HCT116 (cell line): ENCODE results near the gene IFITM10. TPM values are rescaled to one million over a fixed set of nuclear protein-coding genes. Genes with fewer than 3 reads are reported as not detected.

ENCODE experiments used
- ATAC-seq: fragments of 200-7000 bp; cut with Tn5 transposase; 2 replicates; pipeline ENCODE4 v1.9.1; 2020; ENCODE audit warnings: mild to moderate bottlenecking, moderate library complexity
- BruUV-seq: library from RNA; stranded (reverse); fragments of 400-500 nt; replicated peaks from 2 replicates; lab custom pipeline; 2021; lab: Mats Ljungman, UMichigan
- CTCF ChIA-PET: fragments of 300-600 bp; sonication (Branson Sonifier 250); formaldehyde crosslinking; loops from one replicate; lab custom pipeline; 2021; ENCODE audit warnings: antibody characterized with exemption; lab: Charles Lee
- POLR2A ChIA-PET: fragments of 300-600, 350-600 bp; sonication (Branson Sonifier 250); formaldehyde crosslinking; loops from one replicate; lab custom pipeline; 2021; ENCODE audit warnings: antibody characterized with exemption; lab: Charles Lee
- RAD21 ChIA-PET, 2 experiments: fragments of 300-600 bp; sonication (Branson Sonifier 250); formaldehyde crosslinking; loops; one replicate each; lab custom pipeline; 2023; ENCODE audit warnings: low total read pairs in 2 of 2; ENCODE audit not compliant: uncharacterized antibody in 2 of 2, unreplicated experiment in 2 of 2, low non-redundant PET in 1 of 2; lab: Charles Lee
- DNase-seq: peaks from one replicate; pipeline ENCODE4 v3.0.0-alpha.2; 2010; ENCODE audit warnings: low read depth, low spot score
- H2AFZ ChIP-seq: fragments of 200-600 bp; shearing (Covaris generic), sonication (generic); 2 replicates; pipeline ENCODE4 v1.6.1; 2017; ENCODE audit warnings: low read depth, mixed run types, mixed read lengths, antibody characterized with exemption, low read length; ENCODE audit not compliant: poor library complexity, severe bottlenecking
- H3K27ac ChIP-seq: 2 replicates; pipeline ENCODE4 v1.5.1; 2012; ENCODE audit warnings: low read depth, low read length
- H3K27me3 ChIP-seq: fragments of 200-600 bp; sonication (generic); 2 replicates; pipeline ENCODE4 v1.6.1; 2016; ENCODE audit warnings: mixed run types, low read length, mixed read lengths; ENCODE audit not compliant: insufficient read depth
- H3K36me3 ChIP-seq, 2 experiments: fragments of 200-500 bp in 1 of 2; fragments of 200-600 bp in 1 of 2; sonication (Bioruptor generic) in 1 of 2; sonication (generic) in 1 of 2; 2 replicates each; pipeline versions ENCODE4 v1.5.1 to v1.6.1; 2014 to 2016; ENCODE audit warnings: low read length in 2 of 2, inconsistent platforms in 1 of 2, mixed read lengths in 1 of 2, mixed run types in 1 of 2; ENCODE audit not compliant: insufficient read depth in 2 of 2, control insufficient read depth in 1 of 2
- H3K4me1 ChIP-seq, 2 experiments: fragments of 200-600 bp in 1 of 2; sonication (generic) in 1 of 2; 2 replicates each; pipeline versions ENCODE4 v1.5.1 to v1.6.1; 2012 to 2017; ENCODE audit warnings: low read length in 2 of 2, inconsistent platforms in 1 of 2, mild to moderate bottlenecking in 1 of 2, mixed read lengths in 1 of 2, mixed run types in 1 of 2, moderate library complexity in 1 of 2; ENCODE audit not compliant: insufficient read depth in 2 of 2, control insufficient read depth in 1 of 2
- H3K4me2 ChIP-seq: fragments of 200-600 bp; sonication (generic); 2 replicates; pipeline ENCODE4 v1.6.1; 2017; ENCODE audit warnings: mixed run types, low read length, mixed read lengths
- H3K4me3 ChIP-seq, 2 experiments: fragments of 200-600 bp in 1 of 2; sonication (generic) in 1 of 2; replicated peaks in 1 of 2; 2 replicates each; pipeline ENCODE4 v1.5.1; 2011 to 2016; ENCODE audit warnings: low read length in 2 of 2, control low read depth in 1 of 2, low read depth in 1 of 2, mild to moderate bottlenecking in 1 of 2, mixed read lengths in 1 of 2, mixed run types in 1 of 2
- H3K79me2 ChIP-seq: fragments of 200-600 bp; sonication (generic); 2 replicates; pipeline ENCODE4 v1.6.1; 2017; ENCODE audit warnings: mild to moderate bottlenecking, mixed run types, low read length, moderate library complexity, mixed read lengths; ENCODE audit not compliant: insufficient read depth
- H3K9ac ChIP-seq: fragments of 200-600 bp; sonication (generic); 2 replicates; pipeline ENCODE4 v1.6.1; 2016; ENCODE audit warnings: low read length, mixed read lengths
- H3K9me2 ChIP-seq: fragments of 200-600 bp; sonication (generic), shearing (Covaris generic); 2 replicates; pipeline ENCODE4 v1.6.1; 2017; ENCODE audit warnings: mixed run types, mild to moderate bottlenecking, moderate library complexity; ENCODE audit not compliant: insufficient read depth
- H3K9me3 ChIP-seq, 2 experiments: fragments of 200-500 bp in 1 of 2; fragments of 200-600 bp in 1 of 2; sonication (Bioruptor generic) in 1 of 2; sonication (generic) in 1 of 2; 2 replicates each; pipeline ENCODE4 v1.6.1; 2014 to 2017; ENCODE audit warnings: low read length in 2 of 2, mixed read lengths in 2 of 2, inconsistent platforms in 1 of 2, low read depth in 1 of 2, mild to moderate bottlenecking in 1 of 2, mixed run types in 1 of 2, moderate library complexity in 1 of 2; ENCODE audit not compliant: control insufficient read depth in 1 of 2, insufficient read depth in 1 of 2
- H4K20me1 ChIP-seq: fragments of 200-600 bp; sonication (generic), shearing (Covaris generic); 2 replicates; pipeline ENCODE4 v1.6.1; 2017; ENCODE audit warnings: mixed run types, mild to moderate bottlenecking, moderate library complexity; ENCODE audit not compliant: insufficient read depth
- CBX3 ChIP-seq: IDR thresholded peaks from 2 replicates; pipeline ENCODE4 v1.6.1; 2012; ENCODE audit warnings: low read depth
- EZH2 ChIP-seq: fragments of 200-600 bp; sonication (generic); IDR thresholded peaks from 2 replicates; pipeline ENCODE4 v1.6.1; 2017; ENCODE audit warnings: antibody characterized with exemption, mixed run types
- EZH2phosphoT487 ChIP-seq: fragments of 200-600 bp; IDR thresholded peaks from 2 replicates; pipeline ENCODE4 v1.6.1; 2018; ENCODE audit warnings: antibody characterized with exemption, borderline replicate concordance
- JUND ChIP-seq: IDR thresholded peaks from 2 replicates; pipeline ENCODE4 v1.6.1; 2012
- POLR2AphosphoS5 ChIP-seq: IDR thresholded peaks from 2 replicates; pipeline ENCODE4 v1.6.1; 2011; ENCODE audit warnings: mild to moderate bottlenecking, low read depth, low read length, moderate library complexity
- intact Hi-C: fragments of 100-400 bp; cut with micrococcal nuclease; formaldehyde crosslinking; loops from 2 replicates; pipeline ENCODE4 v1.10.0; 2022
- total RNA-seq: library from RNA; stranded (reverse); gene quantifications from one replicate; pipeline ENCODE4 v1.2.1, GENCODE V29; 2021; ENCODE audit not compliant: unreplicated experiment
- TF ChIP-seq, protein P1 (sequence below): IDR thresholded peaks from 2 replicates; pipeline ENCODE4 v1.6.1; 2012
- TF ChIP-seq, protein P2 (sequence below), 3 experiments: fragments of 200-600 bp in 1 of 3; sonication (generic) in 1 of 3; IDR thresholded peaks in 2 of 3; conservative IDR thresholded peaks in 1 of 3; 2 replicates each; pipeline ENCODE4 v1.5.1; 2012 to 2017; ENCODE audit warnings: low read depth in 2 of 3, low read length in 2 of 3, antibody characterized with exemption in 1 of 3, borderline replicate concordance in 1 of 3, control low read depth in 1 of 3, mild to moderate bottlenecking in 1 of 3, mixed read lengths in 1 of 3, mixed run types in 1 of 3, moderate library complexity in 1 of 3; ENCODE audit not compliant: insufficient read depth in 1 of 3

IFITM10 gene
- total RNA-seq, 1 experiment from 2014 or later, result 1.9 TPM

DNA sequence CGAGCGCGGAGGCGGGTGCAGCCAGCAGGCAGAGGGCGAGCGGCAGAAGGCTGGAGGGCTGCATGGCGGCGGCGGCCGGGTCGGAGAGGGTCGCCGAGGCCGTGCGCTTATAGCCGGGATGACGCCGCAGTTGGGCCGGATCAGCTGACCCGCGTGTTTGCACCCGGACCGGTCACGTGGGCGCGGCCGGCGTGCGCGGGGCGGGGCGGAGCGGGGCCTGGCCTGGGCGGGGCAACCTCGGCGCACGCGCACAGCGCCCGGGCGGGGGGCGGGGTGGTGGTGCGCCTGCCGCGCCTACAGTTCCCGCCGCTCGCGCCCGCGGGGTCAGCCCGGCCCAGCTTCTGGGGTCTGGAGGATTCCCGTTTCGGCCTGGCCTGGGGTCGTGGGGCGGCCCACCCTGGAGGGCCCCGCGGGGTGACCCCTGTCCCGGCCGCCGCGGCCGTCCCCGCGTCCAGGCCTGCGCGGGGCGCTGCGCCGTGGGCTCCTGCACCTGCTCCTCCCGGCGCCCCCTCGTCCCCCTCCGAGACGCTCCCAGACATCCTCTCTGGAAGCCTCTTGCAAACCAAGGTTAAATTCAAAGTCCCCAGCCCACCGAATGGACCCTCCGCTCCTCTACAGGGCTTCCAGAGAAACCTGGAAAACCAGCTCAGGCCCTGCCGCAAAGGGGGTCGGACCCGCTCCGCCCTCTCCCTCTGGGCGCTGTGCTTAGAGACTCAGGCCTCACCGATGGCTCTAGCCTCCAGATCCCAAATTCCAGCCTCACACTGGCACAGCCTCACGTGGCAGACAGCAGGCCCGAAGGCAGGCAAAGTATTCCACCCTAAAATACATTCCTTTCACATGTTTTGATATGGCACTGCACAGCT lies 13.6 kb upstream of the IFITM10 start, which contains the start of gene CTSD (continued):
- TF ChIP-seq POLR2AphosphoS5 (peak; percentile 82), CBX3 (no peak), EZH2phosphoT487 (no peak)
- TF ChIP-seq, protein P1, sequence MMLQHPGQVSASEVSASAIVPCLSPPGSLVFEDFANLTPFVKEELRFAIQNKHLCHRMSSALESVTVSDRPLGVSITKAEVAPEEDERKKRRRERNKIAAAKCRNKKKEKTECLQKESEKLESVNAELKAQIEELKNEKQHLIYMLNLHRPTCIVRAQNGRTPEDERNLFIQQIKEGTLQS, result no peak

DNA sequence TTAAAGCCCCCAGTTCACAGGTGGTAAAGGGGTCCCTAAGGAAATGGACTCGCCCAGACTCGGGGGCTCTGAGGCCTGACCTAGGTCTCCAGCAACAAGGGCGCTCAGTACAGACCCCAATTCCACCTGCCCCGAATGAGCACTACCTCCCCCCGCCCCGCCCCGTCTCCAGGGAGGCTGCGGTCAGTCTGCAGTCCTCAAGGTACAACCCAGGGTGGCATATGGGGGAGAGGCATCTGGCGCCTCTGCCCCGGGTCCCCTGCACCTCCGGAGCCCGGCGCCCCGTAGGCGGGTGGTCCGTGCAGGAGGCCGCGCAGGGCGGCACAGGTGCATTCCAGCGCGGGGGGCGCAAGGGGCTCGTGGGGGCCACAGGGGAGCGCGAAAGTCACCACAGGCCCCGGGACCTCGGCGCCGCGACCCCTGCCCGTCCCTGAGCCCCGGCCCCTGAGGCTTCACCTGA lies 13.0 kb upstream of the IFITM10 start:
- Histone ChIP-seq H3K4me1 (peaks cover 13 to 33% of the 10 kb centered on the region in 2 experiments; a peak in 3 of 4 replicates), H3K36me3 (no peaks in the 10 kb centered on the region; a peak in 1 of 4 replicates), H4K20me1 (no peaks in the 10 kb centered on the region), H3K9ac (peak overlapping the region; percentile 79), H3K9me2 (no peaks in the 10 kb centered on the region), H3K4me3 (peak overlapping the region; percentile 75 to 76), H3K27me3 (no peaks in the 10 kb centered on the region), H3K4me2 (peak overlapping the region; percentile 94), H2AFZ (no peak overlapping the region), H3K79me2 (peaks cover 17% of the 10 kb centered on the region; the same call in 1 of the 2 replicates), H3K9me3 (no peaks in the 10 kb centered on the region), H3K27ac (peak overlapping the region; percentile 74; the same call in 1 of the 2 replicates)
- DNase-seq (no peak), ATAC-seq (peak; percentile 33)
- CTCF ChIA-PET, result no interaction called here
- no TSS peak for BruUV-seq
- POLR2A ChIA-PET, result no interaction called here
- TF ChIP-seq, protein P2, sequence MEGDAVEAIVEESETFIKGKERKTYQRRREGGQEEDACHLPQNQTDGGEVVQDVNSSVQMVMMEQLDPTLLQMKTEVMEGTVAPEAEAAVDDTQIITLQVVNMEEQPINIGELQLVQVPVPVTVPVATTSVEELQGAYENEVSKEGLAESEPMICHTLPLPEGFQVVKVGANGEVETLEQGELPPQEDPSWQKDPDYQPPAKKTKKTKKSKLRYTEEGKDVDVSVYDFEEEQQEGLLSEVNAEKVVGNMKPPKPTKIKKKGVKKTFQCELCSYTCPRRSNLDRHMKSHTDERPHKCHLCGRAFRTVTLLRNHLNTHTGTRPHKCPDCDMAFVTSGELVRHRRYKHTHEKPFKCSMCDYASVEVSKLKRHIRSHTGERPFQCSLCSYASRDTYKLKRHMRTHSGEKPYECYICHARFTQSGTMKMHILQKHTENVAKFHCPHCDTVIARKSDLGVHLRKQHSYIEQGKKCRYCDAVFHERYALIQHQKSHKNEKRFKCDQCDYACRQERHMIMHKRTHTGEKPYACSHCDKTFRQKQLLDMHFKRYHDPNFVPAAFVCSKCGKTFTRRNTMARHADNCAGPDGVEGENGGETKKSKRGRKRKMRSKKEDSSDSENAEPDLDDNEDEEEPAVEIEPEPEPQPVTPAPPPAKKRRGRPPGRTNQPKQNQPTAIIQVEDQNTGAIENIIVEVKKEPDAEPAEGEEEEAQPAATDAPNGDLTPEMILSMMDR (IDR thresholded peaks at IDR 0.05 in 2 of 3, conservative IDR thresholded peaks at IDR 0.05 in 1 of 3; ENCODE audit: borderline replicate concordance in 1 of 3, insufficient read depth in 1 of 3, low read depth in 2 of 3, low read length in 2 of 3), result no peak
- TF ChIP-seq JUND, result no peak
- TF ChIP-seq EZH2, result no peak
- intact Hi-C loops, result no loop called here
- RAD21 ChIA-PET, result no interaction called here
